OCI-LY3 (cell line): ENCODE data around the gene MBP.

ENCODE experiments used
- CTCF ChIP-seq: fragments of 200-600, 300-600 bp; sonication (generic); IDR thresholded peaks from 2 replicates; pipeline ENCODE4 v1.5.1; 2014; ENCODE audit warnings: antibody characterized with exemption, low read length, low read depth
- EZH2phosphoT487 ChIP-seq: fragments of 200-600 bp; shearing (Covaris generic); IDR thresholded peaks from 2 replicates; pipeline ENCODE4 v1.6.1; 2018; ENCODE audit warnings: antibody characterized with exemption, mixed run types, low read depth

- TF ChIP-seq CTCF (no peak), EZH2phosphoT487 (no peak)
Measured at GRCh38 chr18:77173275-77174030, 40.9 kb upstream of the MBP start.
